H1 (cell line): ENCODE results near the gene BNIP5. TPM values are rescaled to one million over a fixed set of nuclear protein-coding genes. Genes with fewer than 3 reads are reported as not detected.

Source experiments
- ATF2 ChIP-seq: IDR thresholded peaks from 2 replicates; pipeline ENCODE4 v1.6.1; 2012; ENCODE audit warnings: low read length, inconsistent platforms
- polyA plus RNA-seq, 7 experiments: library from polyadenylated mRNA; depleted of rRNA in 3 of 7; stranded (reverse) in 5 of 7; unstranded in 2 of 7; fragments of >200 nt in 5 of 7; fragments of 200-250 nt in 2 of 7; gene quantifications; 1 replicate in 5 of 7; 2 replicates in 1 of 7; 4 replicates in 1 of 7; pipeline versions ENCODE4 v1.2.1 to v1.2.3, GENCODE V29; 2011 to 2013; ENCODE audit warnings: missing spikeins in 2 of 7, mixed read lengths in 2 of 7
- total RNA-seq: library from RNA; stranded (reverse); fragmentation: NEBNext Ultra II Directional; extraction: Animal tissue kit (Norgen Biotek cat#: 25700); gene quantifications from 2 replicates; pipeline ENCODE4 v1.2.1, GENCODE V29; 2021

The BNIP5 gene
- total and polyA plus RNA-seq, 2 of the 8 experiments (the other 6 are each of a cell fraction or from before 2014, with no cell fraction given): not detected

- no peak for TF ChIP-seq ATF2
- TF ChIP-seq, all 59 proteins: peak for 0
Measured at GRCh38 chr6:36371211-36371610, 34.5 kb upstream of the BNIP5 start (continued).
